Fibroblast of lung (primary cell): ENCODE results near the gene L2HGDH. TPM values are rescaled to one million over a fixed set of nuclear protein-coding genes. Genes with fewer than 3 reads are reported as not detected.

Experiments used
- DNase-seq, 2 donors: peaks; one replicate each; pipeline versions ENCODE4 v3.0.0 to v3.0.0-alpha.2; 2010; ENCODE audit warnings: low read depth in 2 of 2
- H2AFZ ChIP-seq: 2 replicates; pipeline ENCODE4 v1.5.1; 2012; ENCODE audit warnings: low read length, control low read depth, inconsistent platforms
- H3K27ac ChIP-seq: 2 replicates; pipeline ENCODE4 v1.5.1; 2011; ENCODE audit warnings: low read length, control low read depth; ENCODE audit not compliant: insufficient read depth
- H3K27me3 ChIP-seq: 2 replicates; pipeline ENCODE4 v1.5.1; 2011; ENCODE audit warnings: mild to moderate bottlenecking, low read length; ENCODE audit not compliant: control insufficient read depth, insufficient read depth
- H3K36me3 ChIP-seq: 2 replicates; pipeline ENCODE4 v1.5.1; 2011; ENCODE audit warnings: low read length; ENCODE audit not compliant: control insufficient read depth, insufficient read depth
- H3K4me1 ChIP-seq: 2 replicates; pipeline ENCODE4 v1.5.1; 2011; ENCODE audit warnings: low read length; ENCODE audit not compliant: control insufficient read depth, insufficient read depth; ENCODE audit errors: extremely low read depth
- H3K4me2 ChIP-seq: 2 replicates; pipeline ENCODE4 v1.5.1; 2011; ENCODE audit warnings: low read length, control low read depth; ENCODE audit not compliant: insufficient read depth; ENCODE audit errors: extremely low read depth
- H3K4me3 ChIP-seq, 4 experiments: fragments of 200-600 bp in 1 of 4; sonication (generic) in 1 of 4; replicated peaks in 1 of 4; 2 replicates each; pipeline ENCODE4 v1.5.1; 2011 to 2016; ENCODE audit warnings: low read length in 4 of 4, low read depth in 3 of 4, mild to moderate bottlenecking in 3 of 4, control low read depth in 2 of 4, inconsistent platforms in 1 of 4, mixed read lengths in 1 of 4; ENCODE audit not compliant: insufficient read depth in 1 of 4; ENCODE audit errors: control extremely low read depth in 1 of 4
- H3K79me2 ChIP-seq: 2 replicates; pipeline ENCODE4 v1.5.1; 2012; ENCODE audit warnings: mild to moderate bottlenecking, low read length, inconsistent platforms; ENCODE audit not compliant: control insufficient read depth, insufficient read depth
- H3K9ac ChIP-seq: 2 replicates; pipeline ENCODE4 v1.5.1; 2011; ENCODE audit warnings: mild to moderate bottlenecking, low read length, control low read depth; ENCODE audit not compliant: insufficient read depth
- H3K9me3 ChIP-seq: 2 replicates; pipeline ENCODE4 v1.5.1; 2012; ENCODE audit warnings: low read depth, low read length; ENCODE audit not compliant: control insufficient read depth, insufficient read depth
- H4K20me1 ChIP-seq: 2 replicates; pipeline ENCODE4 v1.5.1; 2011; ENCODE audit warnings: low read length; ENCODE audit not compliant: control insufficient read depth, insufficient read depth; ENCODE audit errors: extremely low read depth
- CTCF ChIP-seq, 2 donors: IDR thresholded peaks in 1 of 2; conservative IDR thresholded peaks in 1 of 2; 1 replicate in 1 of 2; 2 replicates in 1 of 2; pipeline ENCODE4 v1.5.1; 2011 to 2012; ENCODE audit warnings: low read length in 2 of 2, control low read depth in 1 of 2, inconsistent platforms in 1 of 2, low read depth in 1 of 2, mild to moderate bottlenecking in 1 of 2
- EZH2 ChIP-seq: IDR thresholded peaks from 2 replicates; pipeline ENCODE4 v1.5.1; 2012; ENCODE audit warnings: low read length, control low read depth, mild to moderate bottlenecking; ENCODE audit errors: missing control alignments
- polyA plus RNA-seq, 2 donors: library from polyadenylated mRNA; depleted of rRNA in 1 of 2; stranded (reverse) in 1 of 2; unstranded in 1 of 2; fragments of >200 nt; gene quantifications; 2 replicates each; pipeline ENCODE4 v1.2.1, GENCODE V29; 2011 to 2012; ENCODE audit warnings: missing spikeins in 1 of 2
- total RNA-seq: library from RNA; depleted of rRNA; stranded (reverse); fragments of >200 nt; gene quantifications from 2 replicates; pipeline ENCODE4 v1.2.1, GENCODE V29; 2014

Gene L2HGDH
- total and polyA plus RNA-seq, 2 donors (not counting 1 experiment from before 2014, with no cell fraction given): 3.0 to 3.8 TPM

- Histone ChIP-seq H3K9me3 (no peaks in the 10 kb centered on the region), H3K4me1 (peaks cover 2% of the 10 kb centered on the region), H3K4me3 (no peak overlapping the region), H2AFZ (no peak overlapping the region), H3K9ac (no peak overlapping the region), H3K27me3 (no peaks in the 10 kb centered on the region), H3K27ac (no peak overlapping the region), H3K36me3 (no peaks in the 10 kb centered on the region), H3K4me2 (no peak overlapping the region), H3K79me2 (no peaks in the 10 kb centered on the region), H4K20me1 (no peaks in the 10 kb centered on the region)
- TF ChIP-seq CTCF (conservative IDR thresholded peaks at IDR 0.05 in 1 of 2, IDR thresholded peaks at IDR 0.05 in 1 of 2; ENCODE audit: low read depth in 1 of 2, low read length in 2 of 2) (no peak), EZH2 (no peak)
- DNase-seq: peak; percentile 5 to 6
Measured at GRCh38 chr14:50308363-50308915, 3.6 kb downstream of the L2HGDH start.

GRCh38 chr14:50303744-50304471 is 8.1 kb downstream of the L2HGDH start:
- Histone ChIP-seq H3K9me3 (no peaks in the 10 kb centered on the region), H2AFZ (no peak overlapping the region), H3K4me2 (no peak overlapping the region), H3K36me3 (no peaks in the 10 kb centered on the region), H3K9ac (no peak overlapping the region), H3K27me3 (no peaks in the 10 kb centered on the region), H3K79me2 (no peaks in the 10 kb centered on the region), H3K4me3 (no peak overlapping the region), H4K20me1 (no peaks in the 10 kb centered on the region), H3K4me1 (no peaks in the 10 kb centered on the region), H3K27ac (no peak overlapping the region)
- TF ChIP-seq CTCF (conservative IDR thresholded peaks at IDR 0.05 in 1 of 2, IDR thresholded peaks at IDR 0.05 in 1 of 2; ENCODE audit: low read depth in 1 of 2, low read length in 2 of 2): no peak
- TF ChIP-seq EZH2: no peak
- peak; percentile 61 to 75 for DNase-seq

- H3K27me3 ChIP-seq: no peaks in the 10 kb centered on the region
- H3K4me1 ChIP-seq: no peaks in the 10 kb centered on the region
- TF ChIP-seq CTCF (conservative IDR thresholded peaks at IDR 0.05 in 1 of 2, IDR thresholded peaks at IDR 0.05 in 1 of 2; ENCODE audit: low read depth in 1 of 2, low read length in 2 of 2): no peak
- no peak for TF ChIP-seq EZH2
- H2AFZ ChIP-seq: no peak overlapping the region
- peak in 1 of 2 donors; percentile 8 for DNase-seq
- no peaks in the 10 kb centered on the region for H3K9me3 ChIP-seq
- no peak overlapping the region for H3K9ac ChIP-seq
- H3K4me3 ChIP-seq: no peak overlapping the region
- no peak overlapping the region for H3K27ac ChIP-seq
- no peaks in the 10 kb centered on the region for H3K79me2 ChIP-seq
- no peak overlapping the region for H3K4me2 ChIP-seq
- H4K20me1 ChIP-seq: no peaks in the 10 kb centered on the region
- H3K36me3 ChIP-seq: no peaks in the 10 kb centered on the region
Measured at GRCh38 chr14:50301914-50302313, 10.1 kb downstream of the L2HGDH start.
